ENCODE measurements around the gene PLPP2.

Gene PLPP2

DNA sequence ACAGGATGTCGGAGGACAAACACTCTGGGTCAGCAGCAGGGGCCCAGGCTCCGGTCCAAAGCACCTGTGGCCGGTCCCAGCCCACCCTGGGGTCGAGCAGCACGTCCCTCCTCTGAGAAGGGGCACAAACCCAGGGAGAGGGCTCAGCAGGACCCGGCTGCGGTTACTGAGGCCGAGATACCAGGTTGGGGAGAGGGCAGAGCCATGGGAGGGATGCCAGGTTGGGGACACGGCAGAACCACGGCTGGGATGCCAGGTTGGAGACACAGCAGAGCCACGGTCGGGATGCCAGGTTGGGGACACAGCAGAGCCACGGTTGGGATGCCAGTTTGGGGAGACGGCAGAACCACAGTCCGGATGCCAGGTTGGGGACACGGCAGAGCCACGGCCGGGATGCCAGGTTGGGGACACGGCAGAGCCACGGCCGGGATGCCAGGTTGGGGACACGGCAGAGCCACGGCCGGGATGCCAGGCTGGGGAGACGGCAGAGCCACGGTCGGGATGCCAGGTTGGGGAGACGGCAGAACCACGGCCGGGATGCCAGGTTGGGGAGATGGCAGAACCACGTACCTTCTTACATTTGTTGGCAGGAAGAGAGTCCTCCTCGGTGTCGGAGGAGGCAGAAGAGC lies 34.8 kb upstream of the PLPP2 start:
- Histone ChIP-seq H3F3A (ENCODE audit: insufficient read depth, low read length) (no peaks in the 10 kb centered on the region), H3K9me3 (replicated peaks; ENCODE audit: insufficient read depth, low read length) (no peaks in the 10 kb centered on the region), H3K4me2 (ENCODE audit: low read depth, low read length) (no peak overlapping the region), H3K27ac (ENCODE audit: low read length) (no peak overlapping the region), H3K79me2 (ENCODE audit: low read length) (no peaks in the 10 kb centered on the region), H3K36me3 (replicated peaks; ENCODE audit: insufficient read depth, low read length) (no peaks in the 10 kb centered on the region), H3K4me3 (ENCODE audit: low read length) (no peak overlapping the region), H3K27me3 (replicated peaks; ENCODE audit: insufficient read depth, low read length) (peaks cover 92% of the 10 kb centered on the region), H4K20me1 (ENCODE audit: insufficient read depth, low read length) (no peaks in the 10 kb centered on the region), H3K4me1 (ENCODE audit: low read length) (no peaks in the 10 kb centered on the region), H3K9me2 (replicated peaks; ENCODE audit: insufficient read depth, low read length) (no peaks in the 10 kb centered on the region), H3K9ac (ENCODE audit: low read length) (no peak overlapping the region), H2AFZ (ENCODE audit: low read length) (no peak overlapping the region)
- no peak for DNase-seq
- no peak for TF ChIP-seq EZH2phosphoT487 (IDR thresholded peaks at IDR 0.05; ENCODE audit: low read length)
- TF ChIP-seq, protein P1, sequence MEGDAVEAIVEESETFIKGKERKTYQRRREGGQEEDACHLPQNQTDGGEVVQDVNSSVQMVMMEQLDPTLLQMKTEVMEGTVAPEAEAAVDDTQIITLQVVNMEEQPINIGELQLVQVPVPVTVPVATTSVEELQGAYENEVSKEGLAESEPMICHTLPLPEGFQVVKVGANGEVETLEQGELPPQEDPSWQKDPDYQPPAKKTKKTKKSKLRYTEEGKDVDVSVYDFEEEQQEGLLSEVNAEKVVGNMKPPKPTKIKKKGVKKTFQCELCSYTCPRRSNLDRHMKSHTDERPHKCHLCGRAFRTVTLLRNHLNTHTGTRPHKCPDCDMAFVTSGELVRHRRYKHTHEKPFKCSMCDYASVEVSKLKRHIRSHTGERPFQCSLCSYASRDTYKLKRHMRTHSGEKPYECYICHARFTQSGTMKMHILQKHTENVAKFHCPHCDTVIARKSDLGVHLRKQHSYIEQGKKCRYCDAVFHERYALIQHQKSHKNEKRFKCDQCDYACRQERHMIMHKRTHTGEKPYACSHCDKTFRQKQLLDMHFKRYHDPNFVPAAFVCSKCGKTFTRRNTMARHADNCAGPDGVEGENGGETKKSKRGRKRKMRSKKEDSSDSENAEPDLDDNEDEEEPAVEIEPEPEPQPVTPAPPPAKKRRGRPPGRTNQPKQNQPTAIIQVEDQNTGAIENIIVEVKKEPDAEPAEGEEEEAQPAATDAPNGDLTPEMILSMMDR (IDR thresholded peaks at IDR 0.05; ENCODE audit: low read length) = no peak
- no peak for TF ChIP-seq EZH2 (optimal IDR thresholded peaks at IDR 0.05; ENCODE audit: low read depth, low read length)

DNA sequence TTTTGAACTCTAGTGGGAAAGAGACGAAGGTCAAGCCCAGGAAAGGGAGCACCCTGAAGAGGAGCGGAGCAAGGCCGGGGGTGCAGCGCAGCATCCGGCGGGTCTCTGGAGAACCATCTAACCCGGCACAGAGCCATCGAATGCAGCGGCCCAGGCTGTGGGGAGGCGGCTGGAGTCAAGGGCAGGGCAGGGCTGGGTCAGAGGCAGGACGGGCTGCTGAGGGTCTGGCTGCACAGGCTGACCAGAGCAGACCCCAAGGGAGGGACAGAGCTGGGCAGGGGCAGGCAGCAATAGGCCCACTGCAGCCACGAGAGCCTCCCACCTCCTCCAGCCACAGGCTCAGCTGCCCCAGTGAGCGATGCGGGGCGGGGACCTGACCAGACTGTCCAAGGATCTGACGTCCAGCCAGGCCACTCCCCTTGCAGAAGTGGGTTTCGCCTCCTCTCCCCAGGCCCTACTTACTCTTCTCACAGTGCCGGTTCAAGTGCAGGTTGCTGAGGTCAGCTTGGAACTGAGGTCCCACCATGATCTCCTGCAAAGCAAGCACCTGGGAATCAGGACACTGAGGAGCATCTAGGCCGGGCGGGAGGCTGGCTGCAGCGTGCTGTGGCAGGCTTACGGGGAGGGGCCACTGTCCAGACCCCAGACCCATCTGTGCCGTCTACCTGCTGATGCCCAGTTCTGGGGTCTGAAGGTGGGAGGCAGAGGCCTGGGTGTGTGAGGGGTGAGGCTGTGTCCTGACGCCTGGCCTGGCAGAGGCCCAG lies 34.2 kb upstream of the PLPP2 start:
- H3K79me2 ChIP-seq (ENCODE audit: low read length) = no peaks in the 10 kb centered on the region
- H3K4me1 ChIP-seq (ENCODE audit: low read length) = no peaks in the 10 kb centered on the region
- DNase-seq = no peak
- H3K9ac ChIP-seq (ENCODE audit: low read length) = no peak overlapping the region
- no peaks in the 10 kb centered on the region for H3K9me3 ChIP-seq (replicated peaks; ENCODE audit: insufficient read depth, low read length)
- no peak overlapping the region for H2AFZ ChIP-seq (ENCODE audit: low read length)
- H3K4me2 ChIP-seq (ENCODE audit: low read depth, low read length) = no peak overlapping the region
- H4K20me1 ChIP-seq (ENCODE audit: insufficient read depth, low read length) = no peaks in the 10 kb centered on the region
- peaks cover 92% of the 10 kb centered on the region for H3K27me3 ChIP-seq (replicated peaks; ENCODE audit: insufficient read depth, low read length)
- H3K9me2 ChIP-seq (replicated peaks; ENCODE audit: insufficient read depth, low read length) = no peaks in the 10 kb centered on the region
- H3F3A ChIP-seq (ENCODE audit: insufficient read depth, low read length) = no peaks in the 10 kb centered on the region
- no peak overlapping the region for H3K4me3 ChIP-seq (ENCODE audit: low read length)
- H3K27ac ChIP-seq (ENCODE audit: low read length) = no peak overlapping the region
- H3K36me3 ChIP-seq (replicated peaks; ENCODE audit: insufficient read depth, low read length) = no peaks in the 10 kb centered on the region
- TF ChIP-seq EZH2 (optimal IDR thresholded peaks at IDR 0.05; ENCODE audit: low read depth, low read length) = no peak
- no peak for TF ChIP-seq EZH2phosphoT487 (IDR thresholded peaks at IDR 0.05; ENCODE audit: low read length)
- TF ChIP-seq, protein P1 (IDR thresholded peaks at IDR 0.05; ENCODE audit: low read length) = no peak

- peaks cover 91% of the 10 kb centered on the region for H3K27me3 ChIP-seq (replicated peaks; ENCODE audit: insufficient read depth, low read length)
- H4K20me1 ChIP-seq (ENCODE audit: insufficient read depth, low read length) = no peaks in the 10 kb centered on the region
- no peak for DNase-seq
- H3K27ac ChIP-seq (ENCODE audit: low read length) = no peak overlapping the region
- no peak overlapping the region for H3K4me2 ChIP-seq (ENCODE audit: low read depth, low read length)
- no peak for TF ChIP-seq EZH2phosphoT487 (IDR thresholded peaks at IDR 0.05; ENCODE audit: low read length)
- no peaks in the 10 kb centered on the region for H3K4me1 ChIP-seq (ENCODE audit: low read length)
- H3K4me3 ChIP-seq (ENCODE audit: low read length) = no peak overlapping the region
- H3K9me2 ChIP-seq (replicated peaks; ENCODE audit: insufficient read depth, low read length) = no peaks in the 10 kb centered on the region
- no peaks in the 10 kb centered on the region for H3K79me2 ChIP-seq (ENCODE audit: low read length)
- H2AFZ ChIP-seq (ENCODE audit: low read length) = no peak overlapping the region
- no peaks in the 10 kb centered on the region for H3K9me3 ChIP-seq (replicated peaks; ENCODE audit: insufficient read depth, low read length)
- H3F3A ChIP-seq (ENCODE audit: insufficient read depth, low read length) = no peaks in the 10 kb centered on the region
- no peaks in the 10 kb centered on the region for H3K36me3 ChIP-seq (replicated peaks; ENCODE audit: insufficient read depth, low read length)
- H3K9ac ChIP-seq (ENCODE audit: low read length) = no peak overlapping the region
Measured at GRCh38 chr19:324716-325115, 33.5 kb upstream of the PLPP2 start.

- Histone ChIP-seq H3K9me2 (replicated peaks; ENCODE audit: insufficient read depth, low read length) (no peaks in the 10 kb centered on the region), H3K27ac (ENCODE audit: low read length) (no peak overlapping the region), H3K9ac (ENCODE audit: low read length) (no peak overlapping the region), H3K27me3 (replicated peaks; ENCODE audit: insufficient read depth, low read length) (peaks cover 91% of the 10 kb centered on the region), H3K4me2 (ENCODE audit: low read depth, low read length) (no peak overlapping the region), H3F3A (ENCODE audit: insufficient read depth, low read length) (no peaks in the 10 kb centered on the region), H2AFZ (ENCODE audit: low read length) (no peak overlapping the region), H3K4me3 (ENCODE audit: low read length) (no peak overlapping the region), H3K4me1 (ENCODE audit: low read length) (no peaks in the 10 kb centered on the region), H3K36me3 (replicated peaks; ENCODE audit: insufficient read depth, low read length) (no peaks in the 10 kb centered on the region), H4K20me1 (ENCODE audit: insufficient read depth, low read length) (no peaks in the 10 kb centered on the region), H3K79me2 (ENCODE audit: low read length) (no peaks in the 10 kb centered on the region), H3K9me3 (replicated peaks; ENCODE audit: insufficient read depth, low read length) (no peaks in the 10 kb centered on the region)
- TF ChIP-seq EZH2phosphoT487 (IDR thresholded peaks at IDR 0.05; ENCODE audit: low read length) = no peak
- TF ChIP-seq, protein P1 (IDR thresholded peaks at IDR 0.05; ENCODE audit: low read length) = no peak
- DNase-seq = no peak
Measured at GRCh38 chr19:322616-323015, 31.4 kb upstream of the PLPP2 start.
